NCI-H774 (cell line): Measurements from ENCODE around the gene NUDT14.
A peak's percentile ranks its signal among the peaks of the same experiment; 100 is the strongest.

ENCODE experiments used
- DNase-seq: peaks from one replicate; lab custom pipeline; 2025; lab: John Stamatoyannopoulos, UW

The NUDT14 gene

GRCh38 chr14:105212541-105213300, 31.6 kb upstream of the NUDT14 start:
- DNase-seq: no peak

GRCh38 chr14:105211758-105212089, 30.6 kb upstream of the NUDT14 start:
- DNase-seq: no peak

- DNase-seq: no peak
Measured at GRCh38 chr14:105211086-105211757, 30.1 kb upstream of the NUDT14 start.

GRCh38 chr14:105210266-105211025, 29.3 kb upstream of the NUDT14 start:
- DNase-seq: no peak

- no peak for DNase-seq
Measured at GRCh38 chr14:105209646-105210045, 28.5 kb upstream of the NUDT14 start.

GRCh38 chr14:105209091-105209490, 28.0 kb upstream of the NUDT14 start:
- DNase-seq: no peak

GRCh38 chr14:105208738-105209075, 27.6 kb upstream of the NUDT14 start:
- no peak for DNase-seq

GRCh38 chr14:105207996-105208737, 27.1 kb upstream of the NUDT14 start:
- no peak for DNase-seq

GRCh38 chr14:105207460-105207901, 26.4 kb upstream of the NUDT14 start:
- no peak for DNase-seq

- no peak for DNase-seq
Measured at GRCh38 chr14:105206873-105207272, 25.8 kb upstream of the NUDT14 start.

- no peak for DNase-seq
Measured at GRCh38 chr14:105205673-105206208, 24.6 kb upstream of the NUDT14 start.

GRCh38 chr14:105204931-105205672, 24.0 kb upstream of the NUDT14 start:
- DNase-seq: no peak

- no peak for DNase-seq
Measured at GRCh38 chr14:105204206-105204930, 23.3 kb upstream of the NUDT14 start.

GRCh38 chr14:105203701-105204100, 22.6 kb upstream of the NUDT14 start:
- DNase-seq: no peak

GRCh38 chr14:105203057-105203531, 22.0 kb upstream of the NUDT14 start:
- DNase-seq: peak; percentile 35

GRCh38 chr14:105201925-105202513, 20.9 kb upstream of the NUDT14 start:
- DNase-seq: no peak

- DNase-seq: no peak
Measured at GRCh38 chr14:105201156-105201924, 20.2 kb upstream of the NUDT14 start.

- DNase-seq: no peak
Measured at GRCh38 chr14:105200641-105201040, 19.5 kb upstream of the NUDT14 start.

- DNase-seq: no peak
Measured at GRCh38 chr14:105200074-105200473, 19.0 kb upstream of the NUDT14 start.
